Neutrophil (primary cell): ENCODE results near the gene UNKL.

Experiments used
- H3K27ac ChIP-seq: fragments of 200-600 bp; sonication (generic); 2 replicates; pipeline ENCODE4 v1.5.1; 2016; ENCODE audit warnings: mild to moderate bottlenecking, moderate library complexity
- H3K27me3 ChIP-seq: fragments of 200-600 bp; sonication (generic); 2 replicates; pipeline ENCODE4 v1.6.0; 2016; ENCODE audit warnings: mild to moderate bottlenecking
- H3K36me3 ChIP-seq: fragments of 200-600 bp; sonication (generic); 2 replicates; pipeline ENCODE4 v1.5.1; 2017
- H3K4me1 ChIP-seq, 2 experiments: fragments of 200-600 bp in 1 of 2; sonication (generic) in 1 of 2; 1 replicate in 1 of 2; 2 replicates in 1 of 2; pipeline versions ENCODE4 v1.5.1 to v1.6.1; 2013 to 2016; ENCODE audit warnings: low read depth in 1 of 2, low read length in 1 of 2, mild to moderate bottlenecking in 1 of 2, moderate library complexity in 1 of 2; ENCODE audit not compliant: control insufficient read depth in 1 of 2, insufficient read depth in 1 of 2
- H3K4me3 ChIP-seq, 2 experiments: fragments of 200-600 bp in 1 of 2; sonication (generic) in 1 of 2; 1 replicate in 1 of 2; 2 replicates in 1 of 2; pipeline ENCODE4 v1.5.1; 2013 to 2016; ENCODE audit warnings: low read depth in 1 of 2, low read length in 1 of 2, mild to moderate bottlenecking in 1 of 2, moderate library complexity in 1 of 2
- H3K9me3 ChIP-seq: fragments of 200-600 bp; sonication (generic); 2 replicates; pipeline ENCODE4 v1.5.1; 2016
- CTCF ChIP-seq: fragments of 200-600 bp; sonication (generic); IDR thresholded peaks from 2 replicates; pipeline ENCODE4 v1.5.1; 2016; ENCODE audit warnings: antibody characterized with exemption

UNKL gene

GRCh38 chr16:1340730-1341494 is 73.6 kb downstream of the UNKL start:
- Histone ChIP-seq H3K4me1 (peaks cover 7 to 21% of the 10 kb centered on the region in 2 experiments), H3K4me3 (no peak overlapping the region), H3K9me3 (no peaks in the 10 kb centered on the region), H3K27ac (no peak overlapping the region), H3K27me3 (peaks cover 62% of the 10 kb centered on the region), H3K36me3 (no peaks in the 10 kb centered on the region)
- TF ChIP-seq CTCF: no peak

GRCh38 chr16:1338855-1339675 is 75.4 kb downstream of the UNKL start:
- no peak for TF ChIP-seq CTCF
- peaks cover 7 to 24% of the 10 kb centered on the region in 2 experiments for H3K4me1 ChIP-seq
- no peaks in the 10 kb centered on the region for H3K36me3 ChIP-seq
- H3K4me3 ChIP-seq: no peak overlapping the region
- H3K27ac ChIP-seq: no peak overlapping the region
- no peaks in the 10 kb centered on the region for H3K9me3 ChIP-seq
- peaks cover 77% of the 10 kb centered on the region for H3K27me3 ChIP-seq

- TF ChIP-seq CTCF: no peak
- H3K4me1 ChIP-seq: peaks cover 7 to 25% of the 10 kb centered on the region in 2 experiments
- peaks cover 86% of the 10 kb centered on the region for H3K27me3 ChIP-seq
- H3K36me3 ChIP-seq: no peaks in the 10 kb centered on the region
- H3K4me3 ChIP-seq: no peak overlapping the region
- no peak overlapping the region for H3K27ac ChIP-seq
- no peaks in the 10 kb centered on the region for H3K9me3 ChIP-seq
These were observed 76.3 kb downstream of the UNKL start for GRCh38 chr16:1338119-1338730.

- peaks cover 89% of the 10 kb centered on the region for H3K27me3 ChIP-seq
- peaks cover 6 to 23% of the 10 kb centered on the region in 2 experiments for H3K4me1 ChIP-seq
- H3K9me3 ChIP-seq: no peaks in the 10 kb centered on the region
- TF ChIP-seq CTCF: no peak
- H3K36me3 ChIP-seq: no peaks in the 10 kb centered on the region
- H3K27ac ChIP-seq: no peak overlapping the region
- no peak overlapping the region for H3K4me3 ChIP-seq
These were observed 77.0 kb downstream of the UNKL start for GRCh38 chr16:1337486-1337885.

GRCh38 chr16:1336619-1337018 is 77.9 kb downstream of the UNKL start:
- no peak overlapping the region for H3K27ac ChIP-seq
- no peak for TF ChIP-seq CTCF
- peaks cover 9 to 25% of the 10 kb centered on the region in 2 experiments for H3K4me1 ChIP-seq
- H3K4me3 ChIP-seq: no peak overlapping the region
- H3K9me3 ChIP-seq: no peaks in the 10 kb centered on the region
- peaks cover 89% of the 10 kb centered on the region for H3K27me3 ChIP-seq
- H3K36me3 ChIP-seq: no peaks in the 10 kb centered on the region
